Measurements from ENCODE around the gene MAN1A1. TPM values are rescaled to one million over a fixed set of nuclear protein-coding genes. Genes with fewer than 3 reads are reported as not detected.

MAN1A1 gene
- total RNA-seq, 1 donor from 2014 or later = 17.2 TPM

DNA sequence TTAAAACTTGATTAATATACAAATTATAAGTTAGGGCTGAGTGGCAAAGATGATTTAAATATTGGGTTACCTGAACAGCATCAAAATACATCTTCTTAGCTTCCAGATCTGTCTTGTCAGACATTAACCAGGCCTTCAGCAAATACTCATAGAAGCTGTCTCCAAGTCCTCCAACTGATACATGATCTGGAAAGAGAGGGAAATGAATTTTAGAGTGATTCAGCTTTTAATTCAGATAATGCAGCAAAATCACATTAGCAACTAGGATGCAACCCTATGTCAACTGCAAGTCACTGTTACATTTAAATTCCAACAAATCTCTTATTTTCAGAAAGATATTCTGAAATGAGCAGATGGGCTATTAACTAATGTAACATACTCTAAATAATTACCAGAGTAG is 155.9 kb downstream of the MAN1A1 start:
- DNase-seq (no peak), ATAC-seq (ENCODE audit: poor library complexity) (no peak)
- intact Hi-C loops (cut with DNase I) = no loop called here

DNA sequence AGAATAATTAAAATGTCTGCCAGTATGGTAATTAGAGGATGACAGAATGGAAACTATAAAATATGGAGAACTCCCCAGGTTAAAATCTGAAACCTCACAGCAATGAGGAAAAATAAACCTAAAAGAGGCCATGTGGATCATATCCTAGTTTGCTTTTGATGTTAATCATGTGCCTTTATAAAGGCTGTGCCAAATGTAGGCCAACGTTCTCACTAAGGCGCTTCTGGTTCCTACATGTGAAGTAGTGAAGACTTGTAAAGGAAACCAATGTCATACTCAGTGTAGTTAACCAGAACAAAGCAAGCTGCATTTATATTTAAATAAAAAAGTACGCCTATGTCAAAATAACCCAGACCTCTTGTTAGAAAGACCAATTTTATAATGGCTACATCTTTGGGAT is 157.4 kb downstream of the MAN1A1 start:
- DNase-seq = no peak
- intact Hi-C loops (cut with DNase I) = no loop called here
- ATAC-seq (ENCODE audit: poor library complexity) = no peak

DNA sequence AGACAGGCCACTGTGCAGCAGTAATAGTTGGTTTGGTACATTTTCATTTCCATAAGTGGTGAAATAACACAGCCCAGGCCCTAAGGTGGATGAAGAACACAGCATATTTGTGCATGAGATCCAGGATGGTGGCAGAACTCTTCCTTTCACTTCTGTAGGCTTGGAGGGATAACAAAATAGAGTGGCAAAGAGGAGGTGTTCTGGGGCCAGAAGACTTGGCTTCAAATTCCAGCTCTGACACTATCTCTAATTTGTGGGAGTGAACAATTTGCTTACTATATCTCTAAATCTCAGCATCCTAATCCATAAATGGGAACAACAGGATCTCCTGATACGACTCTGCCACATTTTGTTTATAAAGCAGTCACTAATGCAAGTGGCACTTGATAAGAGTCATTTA is 159.4 kb downstream of the MAN1A1 start:
- intact Hi-C loops (cut with DNase I) = no loop called here
- no peak for DNase-seq
- no peak for ATAC-seq (ENCODE audit: poor library complexity)

DNA sequence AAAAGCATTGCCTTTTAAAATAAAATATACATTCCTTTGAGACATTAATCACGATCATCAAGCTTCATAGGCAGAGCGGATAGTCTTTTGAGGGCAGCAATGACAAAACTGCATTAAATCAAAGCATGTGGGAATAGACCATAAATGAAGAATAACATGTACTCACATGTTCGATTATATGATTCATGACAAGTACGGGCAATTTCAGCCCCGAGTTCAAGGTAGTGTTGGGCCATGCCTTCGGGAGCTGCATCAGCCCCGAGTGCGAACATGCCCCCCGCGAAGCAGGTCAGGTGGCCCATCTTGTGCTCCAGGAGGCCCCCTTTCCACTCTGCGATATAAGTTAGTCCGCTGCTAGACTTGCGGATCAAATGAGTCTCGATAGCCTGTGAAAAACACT is 160.1 kb downstream of the MAN1A1 start:
- ATAC-seq (ENCODE audit: poor library complexity) (no peak), DNase-seq (no peak)
- intact Hi-C loops (cut with DNase I) = no loop called here

GRCh38 chr6:119187596-119187995 is 162.0 kb downstream of the MAN1A1 start:
- DNase-seq (no peak), ATAC-seq (ENCODE audit: poor library complexity) (no peak)
- intact Hi-C loops (cut with DNase I) = no loop called here

- intact Hi-C loops (cut with DNase I) = no loop called here
- DNase-seq = no peak
- no peak for ATAC-seq (ENCODE audit: poor library complexity)
Observed at GRCh38 chr6:119186490-119186889, 163.1 kb downstream of the MAN1A1 start.

DNA sequence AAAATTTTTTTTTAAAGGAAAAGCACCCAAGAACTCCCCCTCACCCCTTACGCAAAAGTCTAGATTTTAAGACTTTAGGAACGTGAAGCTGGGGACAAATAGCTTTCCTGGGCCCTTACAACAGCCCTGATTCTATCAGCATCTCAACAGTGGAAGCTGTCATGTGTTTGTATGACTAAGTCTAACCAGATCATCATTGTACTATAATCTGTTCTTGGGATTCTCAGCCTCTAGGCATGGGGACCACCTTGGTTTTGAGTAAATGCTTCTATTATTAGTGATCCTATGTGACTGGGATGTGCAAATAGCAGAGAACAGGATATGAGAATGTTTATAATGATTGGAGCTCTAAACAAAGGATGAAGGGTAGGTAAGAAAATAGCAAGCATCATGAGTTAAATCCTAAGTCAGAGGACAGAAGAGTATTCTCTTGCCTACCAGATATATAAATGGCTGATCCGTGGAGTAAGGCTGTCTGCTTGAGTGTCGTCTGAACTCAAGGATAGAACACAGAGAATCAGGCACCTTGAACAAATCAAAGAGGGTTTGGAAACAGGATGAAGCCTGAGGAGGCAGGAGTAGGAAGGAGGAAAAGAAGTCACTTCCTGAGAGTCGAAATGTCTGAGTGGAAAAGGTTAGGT is 165.4 kb downstream of the MAN1A1 start:
- intact Hi-C loops (cut with DNase I) = no loop called here
- no peak for ATAC-seq (ENCODE audit: poor library complexity)
- DNase-seq = no peak

DNA sequence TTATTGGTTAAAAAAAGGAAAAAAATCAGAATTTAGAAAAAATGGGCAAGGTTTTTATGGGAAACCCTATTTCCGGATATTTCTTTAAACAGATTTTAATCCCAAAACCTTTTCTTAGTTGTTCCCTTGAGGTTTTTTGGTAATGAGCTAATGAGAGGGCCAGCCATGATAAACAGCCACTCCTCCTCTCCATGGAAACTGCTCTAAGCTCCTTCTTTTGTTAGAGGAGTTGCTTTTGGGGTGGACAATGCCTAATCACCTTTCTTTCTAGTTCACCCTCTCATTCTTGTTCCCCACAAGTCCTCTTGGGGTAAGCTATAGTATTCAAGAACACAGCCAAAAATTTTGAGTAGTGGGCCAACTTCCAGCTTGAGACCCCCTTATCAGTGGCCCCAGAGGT is 166.1 kb downstream of the MAN1A1 start:
- intact Hi-C loops (cut with DNase I) = no loop called here
- ATAC-seq (ENCODE audit: poor library complexity) (no peak), DNase-seq (no peak)

GRCh38 chr6:119182875-119183274 is 166.7 kb downstream of the MAN1A1 start:
- intact Hi-C loops (cut with DNase I) = no loop called here
- DNase-seq = no peak
- no peak for ATAC-seq (ENCODE audit: poor library complexity)

- DNase-seq (no peak), ATAC-seq (ENCODE audit: poor library complexity) (no peak)
- intact Hi-C loops (cut with DNase I) = no loop called here
Observed at GRCh38 chr6:119182216-119182803, 167.3 kb downstream of the MAN1A1 start.

- intact Hi-C loops (cut with DNase I) = no loop called here
- DNase-seq (no peak), ATAC-seq (ENCODE audit: poor library complexity) (no peak)
Observed at GRCh38 chr6:119181046-119181445, 168.5 kb downstream of the MAN1A1 start.

DNA sequence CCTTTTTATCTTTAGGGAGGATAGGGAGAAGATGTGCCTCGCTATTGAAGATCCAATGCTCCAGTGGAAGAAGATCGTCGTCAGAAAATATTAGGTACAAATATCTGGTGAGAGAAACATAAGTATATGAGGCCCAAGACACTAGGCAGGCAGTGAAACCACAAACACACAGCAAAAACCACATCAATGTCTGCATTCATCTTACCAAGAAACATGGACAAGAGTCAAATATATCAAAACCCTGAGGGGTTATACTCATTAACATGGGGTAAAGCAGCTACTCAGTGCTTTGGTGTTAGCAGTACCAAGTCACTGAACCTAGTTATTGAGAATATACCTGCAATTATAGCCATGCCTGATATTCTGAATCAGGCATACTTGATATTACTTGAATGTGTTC is 169.7 kb downstream of the MAN1A1 start:
- intact Hi-C loops (cut with DNase I) = no loop called here
- DNase-seq (no peak), ATAC-seq (ENCODE audit: poor library complexity) (no peak)

DNA sequence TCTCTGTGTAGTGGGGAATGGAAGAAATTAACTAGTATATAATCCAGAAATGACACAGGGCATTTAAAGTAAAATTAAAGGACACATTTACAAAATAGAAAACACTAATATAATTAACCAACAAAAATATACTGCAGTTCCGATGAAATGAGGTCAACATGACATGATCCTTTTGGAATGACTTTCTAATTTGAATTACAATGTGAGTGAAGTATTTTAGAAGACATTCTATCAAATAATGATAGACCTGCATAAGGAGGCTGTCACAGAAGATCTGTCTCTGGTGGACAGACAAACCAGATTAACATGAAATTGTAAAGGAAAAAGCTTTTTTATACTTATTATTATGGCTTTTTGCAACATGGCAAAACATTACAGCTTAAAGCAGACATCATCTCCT is 170.5 kb downstream of the MAN1A1 start:
- ATAC-seq (ENCODE audit: poor library complexity) (no peak), DNase-seq (no peak)
- intact Hi-C loops (cut with DNase I) = no loop called here

GRCh38 chr6:119176445-119176844 is 173.1 kb downstream of the MAN1A1 start:
- DNase-seq (no peak), ATAC-seq (ENCODE audit: poor library complexity) (no peak)
- intact Hi-C loops (cut with DNase I) = no loop called here

DNA sequence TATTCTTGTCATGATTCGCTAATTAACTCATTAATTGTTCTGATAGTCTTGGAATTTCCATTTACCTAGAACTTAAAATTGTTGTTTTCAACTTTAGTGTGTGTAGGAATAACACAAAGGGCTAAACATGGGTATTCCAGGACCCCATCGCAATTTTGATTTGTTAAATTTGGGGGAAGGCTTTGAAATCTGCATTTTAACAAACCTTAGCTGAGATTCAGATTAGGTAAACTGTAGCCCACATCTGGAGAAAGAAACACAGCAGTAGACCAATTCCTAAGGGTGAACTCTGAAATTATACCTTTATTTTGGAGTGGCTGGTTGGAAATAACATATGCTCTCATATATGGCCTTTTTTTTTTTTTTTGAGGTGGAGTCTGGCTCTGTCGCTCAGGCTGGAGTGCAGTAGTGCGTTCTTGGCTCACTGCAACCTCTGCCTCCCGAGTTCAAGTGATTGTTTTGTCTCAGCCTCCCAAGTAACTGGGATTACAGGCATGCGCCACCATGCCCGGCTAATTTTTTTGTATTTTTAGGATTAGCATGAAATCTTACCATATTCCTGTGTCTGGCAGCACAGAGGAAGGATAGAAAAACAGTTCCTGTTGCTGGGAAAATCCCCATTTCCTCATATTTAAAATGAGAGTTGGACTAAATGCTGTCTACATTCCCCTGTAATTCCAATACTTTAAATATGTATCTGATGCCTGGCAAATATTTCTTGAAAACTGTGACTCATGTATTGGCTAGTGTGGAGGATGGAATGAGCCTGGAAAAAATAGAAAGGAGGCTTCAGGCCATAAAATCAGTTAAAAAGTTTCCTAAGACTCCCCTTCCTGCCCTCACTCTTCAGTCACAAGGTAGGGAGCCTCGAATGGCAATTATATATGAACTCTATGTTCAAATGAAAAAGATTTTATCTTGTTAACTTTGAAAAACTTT is 174.4 kb downstream of the MAN1A1 start:
- DNase-seq (no peak), ATAC-seq (ENCODE audit: poor library complexity) (no peak)
- intact Hi-C loops (cut with DNase I) = no loop called here

DNA sequence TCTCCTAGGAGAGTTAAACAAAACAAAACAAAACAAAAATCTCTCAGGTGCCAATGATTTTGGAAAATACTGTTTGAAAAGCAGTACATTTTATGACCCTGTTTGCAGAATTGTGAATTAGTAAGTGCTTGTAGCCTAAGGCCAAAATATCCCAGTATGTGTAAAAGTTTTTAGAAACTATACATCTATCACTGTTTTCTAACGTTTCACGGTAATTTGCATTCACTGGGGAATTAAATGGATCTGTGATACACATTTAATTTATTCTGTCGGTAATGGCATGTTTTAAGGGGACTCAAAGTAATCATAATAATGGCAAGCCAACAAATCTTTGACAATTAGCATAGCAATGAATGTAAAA is 175.5 kb downstream of the MAN1A1 start:
- DNase-seq = no peak
- ATAC-seq (ENCODE audit: poor library complexity) = no peak
- intact Hi-C loops (cut with DNase I) = no loop called here

DNA sequence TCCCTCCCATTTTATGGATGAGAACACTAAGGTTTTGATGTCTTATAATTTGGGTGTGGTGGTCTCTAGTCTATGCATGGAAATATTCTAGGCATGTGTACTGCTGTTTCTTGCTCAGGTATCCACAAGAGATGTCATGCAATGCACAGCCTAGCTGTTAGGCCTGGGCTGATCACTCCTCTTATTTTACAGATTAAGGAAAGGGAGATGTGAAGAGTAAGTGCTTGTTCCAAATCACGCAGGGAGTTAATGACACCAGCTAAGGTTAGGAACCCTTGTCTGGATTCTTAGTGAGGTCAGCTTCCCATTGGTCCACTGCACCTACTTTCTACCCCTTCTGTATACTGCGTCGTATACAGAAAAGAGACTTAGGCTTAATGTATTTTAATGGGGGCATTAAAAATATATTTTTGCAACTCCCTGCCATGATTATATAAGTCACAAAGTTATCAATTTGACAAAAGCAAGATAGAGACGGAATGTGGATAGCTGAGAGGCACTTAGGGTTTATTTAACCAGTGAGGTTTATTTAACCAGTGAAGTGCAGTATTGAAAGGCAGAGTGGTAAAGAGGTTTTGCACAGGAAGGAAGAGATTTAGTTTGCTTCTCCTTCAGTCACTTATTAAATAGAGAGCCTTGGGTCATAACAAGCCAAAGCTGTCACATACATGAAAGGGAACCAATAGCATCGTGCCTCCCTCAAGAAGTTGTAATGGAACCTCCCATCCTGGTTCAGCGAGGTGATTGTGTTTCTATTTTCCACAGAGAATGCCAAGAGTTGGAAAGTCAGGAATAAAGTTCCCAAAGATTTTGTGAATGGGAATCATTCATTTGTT is 176.1 kb downstream of the MAN1A1 start:
- intact Hi-C loops (cut with DNase I) = no loop called here
- no peak for DNase-seq
- no peak for ATAC-seq (ENCODE audit: poor library complexity)

DNA sequence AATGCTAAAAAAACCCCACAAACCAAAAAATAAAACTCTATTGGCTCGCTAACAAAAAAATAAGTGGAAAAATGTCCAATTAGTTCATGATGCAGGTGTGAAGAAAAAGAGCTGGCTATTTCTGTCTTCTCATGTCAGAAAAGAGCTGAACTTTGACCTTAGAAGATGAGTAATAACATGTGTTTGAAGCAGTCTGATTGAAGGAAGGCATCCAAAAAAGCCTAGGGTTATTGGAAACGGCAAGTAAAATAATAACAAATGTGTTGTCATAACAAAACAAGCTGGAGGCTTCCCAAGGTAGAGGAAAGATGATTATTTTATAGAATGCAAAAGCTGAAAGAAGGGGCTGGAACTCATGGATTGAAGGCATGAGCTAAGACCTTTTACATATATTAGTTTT is 176.7 kb downstream of the MAN1A1 start:
- intact Hi-C loops (cut with DNase I) = no loop called here
- ATAC-seq (ENCODE audit: poor library complexity) = no peak

DNA sequence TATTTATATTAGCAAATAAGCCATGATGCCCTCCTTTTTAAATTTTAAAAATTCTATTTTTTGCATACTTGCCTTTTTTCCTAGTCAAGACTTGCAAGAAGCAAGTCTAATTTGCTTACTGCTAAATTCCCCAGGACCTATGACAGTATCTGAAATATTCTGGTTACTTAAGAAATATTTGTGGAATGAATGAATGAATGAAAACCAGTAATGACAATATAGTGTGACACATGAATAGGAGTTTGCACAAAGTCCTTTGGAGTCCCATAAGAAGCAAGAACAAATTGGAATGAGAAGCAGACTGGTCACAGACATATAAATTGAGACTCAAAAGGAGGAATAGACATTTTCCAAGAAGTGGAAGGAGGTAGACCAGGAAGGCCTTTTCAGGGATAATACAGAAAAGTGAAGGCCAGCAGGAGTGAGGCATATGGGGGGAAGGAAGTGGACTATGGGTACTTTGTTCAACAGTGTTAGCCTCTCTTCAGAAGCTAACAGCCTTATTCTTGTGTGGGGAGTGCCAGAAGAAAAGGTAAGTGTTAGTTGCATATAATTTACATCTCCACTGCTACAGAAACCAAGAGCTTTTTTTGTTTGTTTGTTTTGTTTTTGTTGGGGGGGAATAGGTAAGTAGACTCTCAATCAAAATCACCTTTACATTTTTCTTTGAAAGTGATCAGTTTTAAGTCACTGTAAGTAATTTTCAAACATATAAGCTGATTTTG is 177.5 kb downstream of the MAN1A1 start:
- intact Hi-C loops (cut with DNase I) = no loop called here
- no peak for ATAC-seq (ENCODE audit: poor library complexity)
- DNase-seq = no peak

More for the DNA sequence above, 176.7 kb downstream of the MAN1A1 start:
- no peak for DNase-seq

All from Right ventricle myocardium superior (tissue), 1 donor.